Tibial nerve (tissue), 4 donors: ENCODE data around the gene SLC66A3. TPM values are rescaled to one million over a fixed set of nuclear protein-coding genes. Genes with fewer than 3 reads are reported as not detected.

ENCODE experiments used
- DNase-seq, 2 donors: peaks; one replicate each; pipeline ENCODE4 v3.0.0-alpha.2; 2019; ENCODE audit warnings: low spot score in 2 of 2
- H3K27ac ChIP-seq, 4 donors: fragments of 200-600 bp; sonication (generic) in 3 of 4; one replicate each; pipeline ENCODE4 v1.5.1; 2017 to 2019; ENCODE audit warnings: mild to moderate bottlenecking in 1 of 4
- H3K27me3 ChIP-seq, 2 donors: fragments of 200-600 bp; sonication (generic) in 1 of 2; one replicate each; pipeline versions ENCODE4 v1.5.1 to v1.6.0; 2017 to 2019
- H3K36me3 ChIP-seq, 3 donors: fragments of 200-600 bp; sonication (generic); one replicate each; pipeline ENCODE4 v1.5.1; 2018 to 2019
- H3K4me1 ChIP-seq, 4 donors: fragments of 200-600 bp; sonication (generic) in 3 of 4; one replicate each; pipeline ENCODE4 v1.5.1; 2017 to 2019
- H3K4me3 ChIP-seq, 4 donors: fragments of 200-600 bp; sonication (generic) in 3 of 4; one replicate each; pipeline ENCODE4 v1.5.1; 2017 to 2019; ENCODE audit warnings: mild to moderate bottlenecking in 1 of 4, moderate library complexity in 1 of 4
- H3K9me3 ChIP-seq, 4 donors: fragments of 200-600 bp; sonication (generic) in 3 of 4; one replicate each; pipeline ENCODE4 v1.5.1; 2017 to 2019
- EP300 ChIP-seq, 2 donors: sonication (generic); formaldehyde crosslinking; IDR thresholded peaks; one replicate each; pipeline ENCODE4 v1.6.1; 2017; ENCODE audit warnings: antibody characterized with exemption in 2 of 2, mild to moderate bottlenecking in 1 of 2
- POLR2A ChIP-seq, 2 donors: fragments of 450-650 bp; IDR thresholded peaks; one replicate each; pipeline ENCODE4 v1.6.1; 2017; ENCODE audit warnings: antibody characterized with exemption in 2 of 2, mild to moderate bottlenecking in 2 of 2, moderate library complexity in 2 of 2
- WGBS, 2 donors: methylation state at CpG; one replicate each; pipeline ENCODE4 v1.1.5; 2018; 5-methylcytosine and 5-hydroxymethylcytosine counted together
- total RNA-seq, 4 donors: library from RNA; depleted of rRNA; stranded (reverse); fragments of >200 nt; gene quantifications; one replicate each; pipeline ENCODE4 v1.1.0, GENCODE V29; 2016
- TF ChIP-seq, protein P1 (sequence below), 5 experiments: fragments of 200-600 bp in 3 of 5; fragments of 450-650 bp in 2 of 5; sonication (generic) in 3 of 5; IDR thresholded peaks; one replicate each; pipeline ENCODE4 v1.5.1; 2016 to 2019; ENCODE audit warnings: antibody characterized with exemption in 5 of 5, mild to moderate bottlenecking in 3 of 5, moderate library complexity in 2 of 5

The SLC66A3 gene
- total RNA-seq, 4 donors from 2014 or later, result 49.8 to 120 (median 112) TPM

DNA sequence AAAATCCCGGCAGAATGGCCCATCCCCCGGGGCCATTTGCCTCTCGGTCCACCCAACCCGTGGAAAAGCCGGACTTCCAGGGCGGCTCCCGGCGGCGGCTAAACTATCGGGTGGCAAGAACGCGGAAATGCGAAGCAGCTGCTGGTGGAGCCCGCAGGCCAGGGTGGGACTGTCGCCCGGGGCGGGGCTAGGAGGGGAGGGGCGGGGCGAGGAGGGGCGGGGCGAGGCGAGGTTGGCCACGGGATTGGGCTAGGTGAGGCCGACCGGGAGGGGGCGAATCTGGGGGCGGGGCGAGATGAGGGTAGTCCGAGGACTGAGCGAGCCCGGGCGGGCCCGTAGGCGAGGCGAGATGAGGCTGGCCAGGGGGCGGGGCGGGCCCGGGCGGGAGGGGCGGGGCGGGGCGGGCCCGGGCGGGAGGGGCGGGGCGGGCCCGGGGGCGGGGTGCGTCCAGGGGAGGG, 315 bp upstream of the SLC66A3 start:
- TF ChIP-seq, protein P1, sequence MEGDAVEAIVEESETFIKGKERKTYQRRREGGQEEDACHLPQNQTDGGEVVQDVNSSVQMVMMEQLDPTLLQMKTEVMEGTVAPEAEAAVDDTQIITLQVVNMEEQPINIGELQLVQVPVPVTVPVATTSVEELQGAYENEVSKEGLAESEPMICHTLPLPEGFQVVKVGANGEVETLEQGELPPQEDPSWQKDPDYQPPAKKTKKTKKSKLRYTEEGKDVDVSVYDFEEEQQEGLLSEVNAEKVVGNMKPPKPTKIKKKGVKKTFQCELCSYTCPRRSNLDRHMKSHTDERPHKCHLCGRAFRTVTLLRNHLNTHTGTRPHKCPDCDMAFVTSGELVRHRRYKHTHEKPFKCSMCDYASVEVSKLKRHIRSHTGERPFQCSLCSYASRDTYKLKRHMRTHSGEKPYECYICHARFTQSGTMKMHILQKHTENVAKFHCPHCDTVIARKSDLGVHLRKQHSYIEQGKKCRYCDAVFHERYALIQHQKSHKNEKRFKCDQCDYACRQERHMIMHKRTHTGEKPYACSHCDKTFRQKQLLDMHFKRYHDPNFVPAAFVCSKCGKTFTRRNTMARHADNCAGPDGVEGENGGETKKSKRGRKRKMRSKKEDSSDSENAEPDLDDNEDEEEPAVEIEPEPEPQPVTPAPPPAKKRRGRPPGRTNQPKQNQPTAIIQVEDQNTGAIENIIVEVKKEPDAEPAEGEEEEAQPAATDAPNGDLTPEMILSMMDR (IDR thresholded peaks at IDR 0.05), result no peak
- TF ChIP-seq POLR2A (IDR thresholded peaks at IDR 0.05), result no peak
- no peak for TF ChIP-seq EP300 (IDR thresholded peaks at IDR 0.05)
- 0 to 1% methylated on average over 18 to 25 of the region's 49 CpGs for WGBS, 2 donors
- Histone ChIP-seq H3K36me3 (no peaks in the 10 kb centered on the region), H3K27me3 (no peaks in the 10 kb centered on the region), H3K9me3 (no peaks in the 10 kb centered on the region), H3K27ac (peak overlapping the region; percentile 6 to 95 (median 93)), H3K4me3 (peak overlapping the region; percentile 55 to 96 (median 68)), H3K4me1 (peaks cover 0 to 34% (median 23%) of the 10 kb centered on the region in 4 donors)
- DNase-seq, result peak; percentile 95 to 97

DNA sequence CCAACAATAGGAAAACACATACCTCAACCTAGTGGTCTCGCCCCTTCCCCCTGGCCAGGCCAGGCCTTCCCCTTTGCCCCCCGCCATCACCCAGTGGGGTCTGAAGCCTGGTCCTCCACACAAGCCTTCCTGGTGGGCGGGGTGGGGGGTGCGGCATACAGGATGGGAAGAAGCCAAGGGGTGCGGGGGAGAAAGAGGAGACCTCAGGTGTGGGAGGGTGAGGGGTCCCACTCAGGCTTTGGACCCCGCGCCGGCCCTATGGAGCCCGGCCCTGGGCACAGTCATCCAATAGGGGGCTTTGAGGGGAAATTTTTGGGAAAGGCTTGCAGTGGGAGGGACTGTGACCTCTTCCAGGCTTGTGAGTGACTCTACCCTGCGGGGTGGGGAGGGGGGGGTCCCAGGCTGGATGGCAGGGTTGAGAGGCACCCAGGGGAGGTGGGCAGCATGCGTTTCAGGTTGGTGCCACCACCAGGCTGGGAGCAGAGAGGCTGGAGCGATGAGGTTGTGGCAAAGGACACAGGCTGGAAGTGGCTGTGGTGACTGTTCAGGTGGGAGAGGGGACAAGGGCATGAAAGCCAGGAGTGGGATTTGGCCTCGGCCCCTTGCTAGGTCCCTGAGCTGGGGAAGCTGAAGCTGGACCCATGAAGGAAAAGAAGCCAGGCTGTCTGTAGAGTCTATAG, 1.3 kb downstream of the SLC66A3 start:
- DNase-seq, result no peak
- Histone ChIP-seq H3K9me3 (no peaks in the 10 kb centered on the region), H3K27me3 (no peaks in the 10 kb centered on the region), H3K27ac (peak overlapping the region in 2 of 4 donors; percentile 30 to 91), H3K36me3 (peaks cover 0 to 12% (median 0%) of the 10 kb centered on the region in 3 donors), H3K4me3 (peak overlapping the region in 3 of 4 donors; percentile 93 to 96 (median 96)), H3K4me1 (peaks cover 0 to 35% (median 23%) of the 10 kb centered on the region in 4 donors)
- TF ChIP-seq, protein P1 (IDR thresholded peaks at IDR 0.05), result no peak
- TF ChIP-seq EP300 (IDR thresholded peaks at IDR 0.05) (no peak), POLR2A (IDR thresholded peaks at IDR 0.05) (no peak)
- 87 to 91% methylated on average over 11 to 13 of the region's 13 CpGs for WGBS, 2 donors

DNA sequence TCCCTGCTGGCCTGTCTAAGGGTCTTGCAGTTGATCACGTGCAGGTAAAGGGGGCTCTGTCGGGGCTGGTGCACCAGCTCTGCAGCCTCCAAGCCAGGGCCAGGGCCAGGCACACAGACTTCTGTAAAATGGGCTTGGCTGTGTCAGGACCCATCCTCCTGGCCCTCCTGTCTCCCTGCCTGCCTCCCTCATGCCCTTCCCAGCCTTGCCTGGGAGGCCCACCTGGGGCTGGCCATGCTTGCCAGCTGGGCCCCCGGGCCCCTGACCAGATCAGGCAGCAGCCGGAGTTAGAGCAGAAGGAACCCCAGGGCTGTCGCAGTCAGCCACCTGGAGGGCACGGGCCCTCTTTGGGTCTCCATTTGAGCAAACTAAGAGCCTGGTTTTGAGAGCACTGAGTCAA, 2.0 kb downstream of the SLC66A3 start:
- peaks cover 0 to 19% (median 0%) of the 10 kb centered on the region in 3 donors for H3K36me3 ChIP-seq
- H3K27me3 ChIP-seq, result no peaks in the 10 kb centered on the region
- no peaks in the 10 kb centered on the region for H3K9me3 ChIP-seq
- no peak for DNase-seq
- peak overlapping the region in 1 of 4 donors; percentile 30 for H3K27ac ChIP-seq
- no peak overlapping the region for H3K4me3 ChIP-seq
- WGBS, 2 donors, result 74 to 93% methylated on average over 5 to 6 of the region's 6 CpGs
- TF ChIP-seq, protein P1 (IDR thresholded peaks at IDR 0.05), result no peak
- no peak for TF ChIP-seq POLR2A (IDR thresholded peaks at IDR 0.05)
- no peak for TF ChIP-seq EP300 (IDR thresholded peaks at IDR 0.05)
- H3K4me1 ChIP-seq, result peaks cover 0 to 35% (median 23%) of the 10 kb centered on the region in 4 donors

DNA sequence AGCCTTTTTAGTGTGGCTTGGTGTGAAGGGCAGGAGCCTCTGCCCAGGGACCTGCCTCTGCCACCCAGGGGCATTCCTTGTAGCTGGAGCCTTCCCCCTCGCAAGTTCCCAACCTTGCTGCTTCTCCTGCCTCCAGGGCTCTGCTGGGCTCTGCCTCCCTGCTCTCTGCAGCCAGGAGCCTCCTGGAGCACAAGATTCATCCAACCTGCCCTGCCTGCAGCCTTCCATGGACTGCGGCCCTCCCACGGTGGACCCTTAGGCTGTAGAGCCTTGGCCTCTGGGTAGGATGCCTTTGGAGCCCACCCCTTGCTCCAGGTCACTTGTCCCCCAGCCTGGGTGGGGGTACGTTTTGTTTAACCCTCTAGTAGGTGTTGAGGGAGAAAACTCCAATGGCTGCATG, 2.5 kb downstream of the SLC66A3 start:
- no peaks in the 10 kb centered on the region for H3K9me3 ChIP-seq
- TF ChIP-seq POLR2A (IDR thresholded peaks at IDR 0.05) (no peak), EP300 (IDR thresholded peaks at IDR 0.05) (no peak)
- TF ChIP-seq, protein P1 (IDR thresholded peaks at IDR 0.05), result no peak
- peaks cover 0 to 35% (median 23%) of the 10 kb centered on the region in 4 donors for H3K4me1 ChIP-seq
- no peak overlapping the region for H3K4me3 ChIP-seq
- no peak for DNase-seq
- WGBS, 2 donors, result 79 to 92% methylated on average over 2 to 4 of the region's 4 CpGs
- H3K36me3 ChIP-seq, result peaks cover 0 to 20% (median 0%) of the 10 kb centered on the region in 3 donors
- H3K27me3 ChIP-seq, result no peaks in the 10 kb centered on the region
- peak overlapping the region in 1 of 4 donors; percentile 30 for H3K27ac ChIP-seq

DNA sequence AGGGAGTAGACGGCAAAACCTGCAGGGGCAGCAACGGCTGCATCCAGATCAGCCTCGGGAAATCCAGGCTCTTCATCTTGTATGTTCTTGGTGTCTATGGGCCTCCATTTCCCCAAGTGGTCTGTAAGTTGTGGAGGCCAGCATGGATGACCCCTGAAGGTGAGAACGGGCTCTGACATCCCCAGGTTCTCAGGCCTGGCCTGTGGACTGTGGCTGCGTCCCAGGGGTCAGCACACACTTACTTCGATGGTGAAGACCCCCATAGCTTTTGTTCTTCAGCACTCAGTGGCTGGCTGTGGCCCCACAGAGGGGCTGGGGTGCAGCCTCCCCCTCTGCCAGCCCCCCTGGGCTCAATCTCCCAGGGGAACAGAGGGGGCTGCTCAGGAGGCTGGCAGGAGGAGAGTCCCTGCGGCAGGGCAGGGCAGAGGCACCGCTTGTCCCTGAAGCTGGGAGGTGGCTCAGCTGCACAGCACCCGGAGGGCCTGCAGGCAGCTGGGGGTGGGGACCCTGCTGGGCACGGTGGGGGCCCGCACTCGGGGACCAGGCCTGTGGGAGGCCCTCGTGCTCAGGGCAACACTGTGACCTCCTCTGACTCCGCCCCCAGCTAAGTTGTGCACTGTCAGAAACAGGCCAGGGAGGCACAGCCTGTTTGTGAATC, 3.8 kb downstream of the SLC66A3 start:
- no peak for DNase-seq
- no peaks in the 10 kb centered on the region for H3K27me3 ChIP-seq
- H3K27ac ChIP-seq, result peak overlapping the region in 2 of 4 donors; percentile 55 to 57
- TF ChIP-seq, protein P1 (IDR thresholded peaks at IDR 0.05), result no peak
- TF ChIP-seq POLR2A (IDR thresholded peaks at IDR 0.05) (no peak), EP300 (IDR thresholded peaks at IDR 0.05) (no peak)
- WGBS, 2 donors, result 74 to 77% methylated on average over 10 to 11 of the region's 14 CpGs
- H3K9me3 ChIP-seq, result no peaks in the 10 kb centered on the region
- no peak overlapping the region for H3K4me3 ChIP-seq
- peaks cover 0 to 35% (median 23%) of the 10 kb centered on the region in 4 donors for H3K4me1 ChIP-seq
- H3K36me3 ChIP-seq, result peaks cover 0 to 26% (median 0%) of the 10 kb centered on the region in 3 donors
